ENCODE results near the gene ZFP36L1. TPM values are rescaled to one million over a fixed set of nuclear protein-coding genes. Genes with fewer than 3 reads are reported as not detected.
A peak's percentile ranks its signal among the peaks of the same experiment; 100 is the strongest.

ZFP36L1 gene
- total RNA-seq, 6 experiments from 2014 or later, result 135 to 161 (median 144) TPM

- peaks cover 60% of the 10 kb centered on the region for H3K4me1 Mint-ChIP-seq (ENCODE audit: low read depth)
- H3K4me3 Mint-ChIP-seq, result no peak overlapping the region
- no peak for TF ChIP-seq CTCF (IDR thresholded peaks at IDR 0.05)
- no peak overlapping the region for H3K27ac Mint-ChIP-seq
- H3K27me3 Mint-ChIP-seq (ENCODE audit: insufficient read depth), result peaks cover 2% of the 10 kb centered on the region
- H3K9me3 Mint-ChIP-seq, result peaks cover 23% of the 10 kb centered on the region
- peaks cover 20% of the 10 kb centered on the region for H3K36me3 Mint-ChIP-seq (ENCODE audit: low read depth)
- no peak for DNase-seq
Measured at GRCh38 chr14:68798621-68799020, 5.8 kb upstream of the ZFP36L1 start.

GRCh38 chr14:68797121-68797670 lies 4.3 kb upstream of the ZFP36L1 start:
- peak overlapping the region; percentile 99 for H3K27ac Mint-ChIP-seq
- no peak for TF ChIP-seq CTCF (IDR thresholded peaks at IDR 0.05)
- H3K9me3 Mint-ChIP-seq, result peaks cover 18% of the 10 kb centered on the region
- peaks cover 58% of the 10 kb centered on the region for H3K4me1 Mint-ChIP-seq (ENCODE audit: low read depth)
- peaks cover 24% of the 10 kb centered on the region for H3K36me3 Mint-ChIP-seq (ENCODE audit: low read depth)
- no peak for DNase-seq
- H3K27me3 Mint-ChIP-seq (ENCODE audit: insufficient read depth), result peaks cover 14% of the 10 kb centered on the region
- peak overlapping the region; percentile 95 for H3K4me3 Mint-ChIP-seq

GRCh38 chr14:68796418-68797101 lies 3.7 kb upstream of the ZFP36L1 start:
- Mint-ChIP-seq H3K27me3 (ENCODE audit: insufficient read depth) (peaks cover 20% of the 10 kb centered on the region), H3K36me3 (ENCODE audit: low read depth) (peaks cover 23% of the 10 kb centered on the region), H3K4me1 (ENCODE audit: low read depth) (peaks cover 51% of the 10 kb centered on the region), H3K9me3 (peaks cover 13% of the 10 kb centered on the region), H3K27ac (peak overlapping the region; percentile 99), H3K4me3 (peak overlapping the region; percentile 95)
- DNase-seq, result no peak
- no peak for TF ChIP-seq CTCF (IDR thresholded peaks at IDR 0.05)

GRCh38 chr14:68795597-68796417 lies 2.9 kb upstream of the ZFP36L1 start:
- peak; percentile 72 for DNase-seq
- H3K27me3 Mint-ChIP-seq (ENCODE audit: insufficient read depth), result peaks cover 28% of the 10 kb centered on the region
- peak overlapping the region; percentile 95 for H3K4me3 Mint-ChIP-seq
- H3K27ac Mint-ChIP-seq, result peak overlapping the region; percentile 99
- peaks cover 24% of the 10 kb centered on the region for H3K36me3 Mint-ChIP-seq (ENCODE audit: low read depth)
- TF ChIP-seq CTCF (IDR thresholded peaks at IDR 0.05), result peak; percentile 89
- H3K4me1 Mint-ChIP-seq (ENCODE audit: low read depth), result peaks cover 44% of the 10 kb centered on the region
- peaks cover 13% of the 10 kb centered on the region for H3K9me3 Mint-ChIP-seq

GRCh38 chr14:68794851-68795596 lies 2.2 kb upstream of the ZFP36L1 start:
- TF ChIP-seq CTCF (IDR thresholded peaks at IDR 0.05), result no peak
- Mint-ChIP-seq H3K4me1 (ENCODE audit: low read depth) (peaks cover 37% of the 10 kb centered on the region), H3K27me3 (ENCODE audit: insufficient read depth) (peaks cover 35% of the 10 kb centered on the region), H3K4me3 (peak overlapping the region; percentile 95), H3K9me3 (peaks cover 13% of the 10 kb centered on the region), H3K36me3 (ENCODE audit: low read depth) (peaks cover 31% of the 10 kb centered on the region), H3K27ac (peak overlapping the region; percentile 99)
- peak; percentile 87 for DNase-seq

All from HFFc6 (cell line).